WTC11 (cell line): ENCODE measurements around the gene ADORA1.

ENCODE experiments used
- ATF2 ChIP-seq: sonication (generic); formaldehyde crosslinking; IDR thresholded peaks from 2 replicates; pipeline ENCODE4 v1.8.1; 2022; ENCODE audit warnings: low read depth, missing genetic modification reagents, borderline replicate concordance
- CTCF ChIP-seq: fragments of 200-600 bp; IDR thresholded peaks from 2 replicates; pipeline ENCODE4 v1.8.0; 2022; ENCODE audit warnings: antibody characterized with exemption
- ELF4 ChIP-seq: sonication (generic); formaldehyde crosslinking; IDR thresholded peaks from 2 replicates; pipeline ENCODE4 v1.8.1; 2022; ENCODE audit warnings: low read depth, mild to moderate bottlenecking, moderate library complexity, missing genetic modification reagents
- ESRRA ChIP-seq: sonication (generic); formaldehyde crosslinking; IDR thresholded peaks from 2 replicates; pipeline ENCODE4 v1.8.1; 2022; ENCODE audit warnings: mild to moderate bottlenecking, missing genetic modification reagents, borderline replicate concordance
- FOXJ3 ChIP-seq: sonication (generic); formaldehyde crosslinking; IDR thresholded peaks from 2 replicates; pipeline ENCODE4 v1.9.0; 2021; ENCODE audit warnings: missing genetic modification reagents, mild to moderate bottlenecking, borderline replicate concordance
- GRHL2 ChIP-seq: fragments of 250-450 bp; sonication (Bioruptor Pico); IDR thresholded peaks from 2 replicates; pipeline ENCODE4 v1.8.0; 2022; ENCODE audit warnings: mild to moderate bottlenecking, moderate library complexity; ENCODE audit not compliant: insufficient replicate concordance, severe bottlenecking
- JUN ChIP-seq: sonication (generic); formaldehyde crosslinking; IDR thresholded peaks from 2 replicates; pipeline ENCODE4 v1.8.0; 2023; ENCODE audit warnings: mild to moderate bottlenecking, missing genetic modification reagents
- PRDM15 ChIP-seq: sonication (generic); formaldehyde crosslinking; IDR thresholded peaks from 2 replicates; pipeline ENCODE4 v1.8.0; 2022; ENCODE audit warnings: missing genetic modification reagents
- SMAD4 ChIP-seq: sonication (generic); formaldehyde crosslinking; IDR thresholded peaks from 2 replicates; pipeline ENCODE4 v1.8.0; 2022; ENCODE audit warnings: mild to moderate bottlenecking, missing genetic modification reagents
- TEAD1 ChIP-seq: sonication (generic); formaldehyde crosslinking; IDR thresholded peaks from 2 replicates; pipeline ENCODE4 v1.8.0; 2022; ENCODE audit warnings: mild to moderate bottlenecking, missing genetic modification reagents
- ZBTB21 ChIP-seq: sonication (generic); formaldehyde crosslinking; IDR thresholded peaks from 2 replicates; pipeline ENCODE4 v1.8.1; 2023; ENCODE audit warnings: mild to moderate bottlenecking, missing genetic modification reagents, borderline replicate concordance
- ZNF219 ChIP-seq: sonication (generic); formaldehyde crosslinking; IDR thresholded peaks from 2 replicates; pipeline ENCODE4 v1.8.0; 2023; ENCODE audit warnings: missing genetic modification reagents, mild to moderate bottlenecking, borderline replicate concordance
- TF ChIP-seq, protein P1 (sequence below): sonication (generic); formaldehyde crosslinking; IDR thresholded peaks from 2 replicates; pipeline ENCODE4 v1.8.0; 2022; ENCODE audit warnings: mild to moderate bottlenecking, missing genetic modification reagents
- TF ChIP-seq, protein P2 (sequence below): sonication (generic); formaldehyde crosslinking; IDR thresholded peaks from 2 replicates; pipeline ENCODE4 v1.8.1; 2022; ENCODE audit warnings: mild to moderate bottlenecking, missing genetic modification reagents, moderate library complexity, borderline replicate concordance

DNA sequence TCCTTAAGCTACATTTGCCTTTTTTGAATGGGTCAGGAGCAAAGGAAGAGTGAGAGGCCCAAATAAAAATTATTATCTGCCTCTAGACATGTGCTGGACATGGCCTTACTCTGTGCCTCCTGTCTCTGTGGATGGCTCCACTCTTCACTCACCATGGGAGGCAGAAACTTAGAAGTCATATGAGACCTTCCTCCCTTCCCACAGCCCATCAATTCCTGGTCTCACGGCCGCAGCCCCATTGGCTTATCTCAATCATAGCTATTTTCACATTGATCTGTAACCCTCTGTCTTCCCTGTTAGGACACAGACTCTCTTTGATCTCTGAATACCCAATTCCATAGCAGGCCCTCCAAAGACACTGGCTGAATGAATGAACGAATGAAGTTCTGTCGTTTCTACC is 14.2 kb upstream of the ADORA1 start:
- TF ChIP-seq CTCF (no peak), ATF2 (CRISPR knock-in tag) (no peak), ZBTB21 (CRISPR knock-in tag) (no peak), ELF4 (no peak), SMAD4 (CRISPR knock-in tag) (no peak), PRDM15 (CRISPR knock-in tag) (no peak), ESRRA (CRISPR knock-in tag) (no peak), FOXJ3 (no peak), ZNF219 (no peak), TEAD1 (CRISPR knock-in tag) (no peak), GRHL2 (CRISPR knock-in tag) (no peak), JUN (CRISPR knock-in tag) (no peak)
- TF ChIP-seq, protein P1, sequence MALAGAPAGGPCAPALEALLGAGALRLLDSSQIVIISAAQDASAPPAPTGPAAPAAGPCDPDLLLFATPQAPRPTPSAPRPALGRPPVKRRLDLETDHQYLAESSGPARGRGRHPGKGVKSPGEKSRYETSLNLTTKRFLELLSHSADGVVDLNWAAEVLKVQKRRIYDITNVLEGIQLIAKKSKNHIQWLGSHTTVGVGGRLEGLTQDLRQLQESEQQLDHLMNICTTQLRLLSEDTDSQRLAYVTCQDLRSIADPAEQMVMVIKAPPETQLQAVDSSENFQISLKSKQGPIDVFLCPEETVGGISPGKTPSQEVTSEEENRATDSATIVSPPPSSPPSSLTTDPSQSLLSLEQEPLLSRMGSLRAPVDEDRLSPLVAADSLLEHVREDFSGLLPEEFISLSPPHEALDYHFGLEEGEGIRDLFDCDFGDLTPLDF (CRISPR knock-in tag), result no peak
- TF ChIP-seq, protein P2, sequence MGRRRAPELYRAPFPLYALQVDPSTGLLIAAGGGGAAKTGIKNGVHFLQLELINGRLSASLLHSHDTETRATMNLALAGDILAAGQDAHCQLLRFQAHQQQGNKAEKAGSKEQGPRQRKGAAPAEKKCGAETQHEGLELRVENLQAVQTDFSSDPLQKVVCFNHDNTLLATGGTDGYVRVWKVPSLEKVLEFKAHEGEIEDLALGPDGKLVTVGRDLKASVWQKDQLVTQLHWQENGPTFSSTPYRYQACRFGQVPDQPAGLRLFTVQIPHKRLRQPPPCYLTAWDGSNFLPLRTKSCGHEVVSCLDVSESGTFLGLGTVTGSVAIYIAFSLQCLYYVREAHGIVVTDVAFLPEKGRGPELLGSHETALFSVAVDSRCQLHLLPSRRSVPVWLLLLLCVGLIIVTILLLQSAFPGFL, result no peak
